ENCODE results near the gene MBP. TPM values are rescaled to one million over a fixed set of nuclear protein-coding genes. Genes with fewer than 3 reads are reported as not detected.
A peak's percentile ranks its signal among the peaks of the same experiment; 100 is the strongest.

MBP gene
- total RNA-seq = 10 to 100 TPM; 86.5 to 87.0 TPM

DNA sequence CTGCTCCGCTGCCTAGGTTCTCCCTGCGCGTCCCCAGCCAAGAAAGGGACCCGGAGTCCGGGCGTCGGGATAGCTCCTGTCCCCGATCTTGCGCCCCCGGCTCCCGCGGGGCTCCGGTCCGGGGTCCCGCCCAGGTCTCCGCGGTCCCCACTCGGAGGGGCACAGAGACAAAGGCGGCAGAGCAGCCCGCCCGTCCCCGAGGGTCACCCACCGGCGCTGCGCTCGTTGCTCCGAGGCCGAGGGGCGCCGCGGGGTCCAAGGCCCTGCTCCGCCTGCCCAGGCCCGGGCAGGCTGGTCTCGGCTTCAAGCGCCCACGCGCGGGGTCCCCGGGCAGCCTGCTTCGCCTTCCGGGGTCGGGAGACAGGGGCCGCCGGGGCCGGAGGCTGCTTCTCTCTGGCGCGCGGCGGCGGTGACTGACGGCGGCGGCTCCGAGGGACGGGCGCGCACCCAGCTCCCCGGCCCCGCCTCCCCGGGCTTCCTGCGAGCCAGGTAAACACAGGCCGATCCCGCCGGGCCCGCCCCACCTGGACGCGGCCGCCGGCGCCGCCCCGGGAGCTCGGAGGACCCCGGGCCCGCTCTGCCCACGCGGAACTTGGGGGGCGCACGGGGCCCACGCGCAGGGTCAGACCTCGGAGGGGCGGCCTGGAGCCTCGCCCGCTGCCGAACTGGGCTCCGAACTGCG, at the start of gene MBP:
MBP (minus strand) TSS at position 415 of the 682 bp plus-strand sequence. CDS start 27,522 bp downstream, outside the sequence.
- DNase-seq = peak; percentile 76
- no peaks in the 10 kb centered on the region for H3K27me3 Mint-ChIP-seq (ENCODE audit: low read depth)
- no peaks in the 10 kb centered on the region for H3K9me3 Mint-ChIP-seq (ENCODE audit: insufficient read depth)
- peak; percentile 66 for ATAC-seq
- peak within 1 kb of the TSS; percentile 94 for H3K27ac Mint-ChIP-seq
- CTCF ChIA-PET = interaction anchor here (1.2 to 5.5 kb wide), 5 partner anchors 30 to 132 kb away, joined by 3 to 26 read pairs (median 19); no protein-coding TSS in a partner anchor
- peaks cover 62% of the 10 kb centered on the region for H3K4me1 Mint-ChIP-seq (ENCODE audit: low read depth)
- H3K4me3 Mint-ChIP-seq = peak within 1 kb of the TSS; percentile 97
- POLR2A ChIA-PET = interaction anchor here (0.6 to 5.2 kb wide), 16 partner anchors 9 to 128 kb away, joined by 3 to 101 read pairs (median 8); no protein-coding TSS in a partner anchor
- H3K36me3 Mint-ChIP-seq (ENCODE audit: low read depth) = peaks cover 35% of the 10 kb centered on the region

DNA sequence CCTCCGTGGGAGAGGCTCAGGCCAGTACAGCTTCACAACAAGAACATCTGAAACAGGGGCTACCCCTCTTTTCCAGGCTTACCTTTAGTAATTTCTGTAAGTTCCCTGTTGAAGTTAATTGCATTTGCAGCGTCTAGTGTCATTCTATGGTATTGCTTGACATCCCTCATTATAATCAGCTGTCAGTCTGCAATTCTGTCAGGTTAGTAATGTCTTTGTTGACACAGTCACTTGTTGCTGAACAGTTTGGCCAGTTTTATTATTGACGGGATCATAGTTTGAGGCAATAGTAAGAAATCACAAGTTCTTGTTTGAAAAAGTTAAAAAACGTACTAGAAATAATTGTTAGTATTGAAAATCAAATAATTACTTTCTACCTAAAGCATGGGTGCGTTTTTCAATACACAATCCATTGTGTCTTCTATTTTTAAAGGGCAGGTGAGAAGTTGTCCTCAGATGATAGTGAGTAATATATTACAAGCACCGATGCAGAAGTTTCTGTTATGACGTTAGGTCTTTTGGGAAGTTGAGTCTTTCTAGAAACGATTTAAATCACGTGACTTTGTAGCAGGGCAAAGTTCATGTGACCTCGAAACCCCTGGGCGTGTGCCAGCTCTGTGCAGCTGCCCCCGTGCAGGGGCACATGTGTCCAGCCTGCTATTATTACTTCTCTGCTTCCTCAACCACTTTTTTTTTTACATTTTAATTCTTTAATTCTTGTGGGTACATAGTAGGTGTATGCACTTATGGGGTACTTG, 49.5 kb upstream of the MBP start:
- ATAC-seq = no peak
- DNase-seq = no peak
- H3K4me1 Mint-ChIP-seq (ENCODE audit: low read depth) = no peaks in the 10 kb centered on the region
- no peaks in the 10 kb centered on the region for H3K36me3 Mint-ChIP-seq (ENCODE audit: low read depth)
- no peak overlapping the region for H3K4me3 Mint-ChIP-seq
- CTCF ChIA-PET = no interaction called here
- H3K9me3 Mint-ChIP-seq (ENCODE audit: insufficient read depth) = no peaks in the 10 kb centered on the region
- POLR2A ChIA-PET = no interaction called here
- no peak overlapping the region for H3K27ac Mint-ChIP-seq
- H3K27me3 Mint-ChIP-seq (ENCODE audit: low read depth) = peaks cover 2% of the 10 kb centered on the region

DNA sequence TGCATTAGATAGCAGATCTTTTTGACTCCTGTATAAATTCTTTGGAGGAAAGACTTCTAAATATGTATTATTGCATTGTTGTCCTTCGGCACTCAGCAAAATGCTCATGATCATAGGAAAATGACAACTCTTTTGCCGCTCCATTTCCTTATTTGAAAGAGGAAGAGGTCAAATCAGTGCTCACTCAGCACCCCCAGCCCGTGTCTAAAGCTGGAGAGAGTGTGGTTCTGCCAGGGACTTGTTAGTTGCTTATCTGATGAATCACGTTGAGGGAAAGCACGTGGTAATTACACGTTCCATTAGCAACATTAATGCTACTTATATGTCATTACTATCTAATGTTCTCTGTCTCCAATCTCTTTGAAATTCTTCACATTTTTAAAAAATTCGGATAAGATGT, 46.0 kb upstream of the MBP start:
- CTCF ChIA-PET = interaction anchor here (0.6 kb wide), 1 partner anchor 19 kb away, joined by 4 read pairs; no protein-coding TSS in a partner anchor
- POLR2A ChIA-PET = no interaction called here

DNA sequence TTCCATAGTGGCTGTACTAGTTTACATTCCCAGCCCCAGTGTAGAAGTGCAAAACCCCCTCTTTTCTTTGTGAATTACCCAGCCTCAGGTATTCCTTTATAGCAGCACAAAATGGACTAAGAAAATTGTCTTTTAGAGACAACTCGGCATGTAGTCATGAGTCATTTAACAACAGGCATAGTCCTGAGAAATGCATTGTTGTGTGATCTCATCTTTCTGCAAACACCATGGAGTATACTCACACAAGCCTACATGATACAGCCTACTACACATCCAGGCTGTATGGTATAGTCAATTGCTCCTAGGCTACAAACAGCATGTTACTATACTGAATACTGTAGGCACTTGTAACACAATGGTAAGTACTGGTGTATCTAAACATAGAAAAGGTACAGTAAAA, 44.4 kb upstream of the MBP start:
- Mint-ChIP-seq H3K36me3 (ENCODE audit: low read depth) (no peaks in the 10 kb centered on the region), H3K4me3 (no peak overlapping the region), H3K9me3 (ENCODE audit: insufficient read depth) (no peaks in the 10 kb centered on the region), H3K27me3 (ENCODE audit: low read depth) (peaks cover under 1% of the 10 kb centered on the region), H3K27ac (no peak overlapping the region), H3K4me1 (ENCODE audit: low read depth) (no peaks in the 10 kb centered on the region)
- CTCF ChIA-PET = interaction anchor here (1.2 kb wide), 1 partner anchor 177 kb away, joined by 3 read pairs; no protein-coding TSS in a partner anchor
- ATAC-seq = no peak
- POLR2A ChIA-PET = no interaction called here
- no peak for DNase-seq

More for the DNA sequence above, 46.0 kb upstream of the MBP start:
- Mint-ChIP-seq H3K4me1 (ENCODE audit: low read depth) (no peaks in the 10 kb centered on the region), H3K4me3 (no peak overlapping the region), H3K27me3 (ENCODE audit: low read depth) (peaks cover under 1% of the 10 kb centered on the region), H3K9me3 (ENCODE audit: insufficient read depth) (no peaks in the 10 kb centered on the region), H3K27ac (no peak overlapping the region), H3K36me3 (ENCODE audit: low read depth) (no peaks in the 10 kb centered on the region)
- ATAC-seq (no peak), DNase-seq (no peak)

DNA sequence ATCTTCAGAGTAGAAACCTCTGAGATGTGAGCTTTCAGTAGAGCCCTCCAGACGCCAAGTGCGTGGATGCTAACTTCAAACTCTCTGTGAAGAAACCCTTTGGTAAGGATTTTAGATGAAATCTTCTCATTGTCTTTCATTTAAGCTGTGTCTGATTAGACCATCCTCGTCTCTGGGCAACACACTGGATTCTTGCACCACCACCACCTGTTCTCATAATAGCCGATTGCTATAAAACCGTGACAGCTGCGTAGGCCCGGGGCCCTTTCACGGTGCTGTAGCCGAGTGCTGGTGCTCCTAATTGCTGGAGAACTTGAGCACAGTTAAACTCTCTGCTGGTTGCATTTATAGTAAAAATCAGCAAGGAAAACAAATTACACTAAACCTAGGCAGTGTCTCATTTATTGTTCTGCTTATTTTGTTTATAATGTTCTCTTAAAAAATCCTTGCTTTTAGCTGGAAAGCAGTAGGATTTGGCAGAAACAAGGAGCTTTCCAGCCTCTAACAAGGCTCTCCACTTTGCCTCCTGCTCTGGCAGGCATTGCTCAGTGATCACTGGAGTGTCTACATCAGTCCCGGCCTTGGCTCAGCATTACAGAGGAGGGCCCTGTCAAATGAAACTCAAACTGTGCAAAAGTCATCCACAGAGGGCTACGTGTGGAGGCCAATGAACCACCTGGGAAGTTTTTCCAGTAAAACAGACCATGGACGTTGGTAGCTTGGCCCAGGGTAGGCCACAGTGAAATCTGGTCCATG, 40.9 kb upstream of the MBP start:
- H3K9me3 Mint-ChIP-seq (ENCODE audit: insufficient read depth) = no peaks in the 10 kb centered on the region
- H3K27ac Mint-ChIP-seq = no peak overlapping the region
- ChIA-PET CTCF (interaction anchor here (1.3 kb wide), 1 partner anchor 173 kb away, joined by 4 read pairs; no protein-coding TSS in a partner anchor), POLR2A (no interaction called here)
- H3K27me3 Mint-ChIP-seq (ENCODE audit: low read depth) = peaks cover 5% of the 10 kb centered on the region
- H3K36me3 Mint-ChIP-seq (ENCODE audit: low read depth) = no peaks in the 10 kb centered on the region
- no peaks in the 10 kb centered on the region for H3K4me1 Mint-ChIP-seq (ENCODE audit: low read depth)
- DNase-seq = no peak
- no peak overlapping the region for H3K4me3 Mint-ChIP-seq
- no peak for ATAC-seq

DNA sequence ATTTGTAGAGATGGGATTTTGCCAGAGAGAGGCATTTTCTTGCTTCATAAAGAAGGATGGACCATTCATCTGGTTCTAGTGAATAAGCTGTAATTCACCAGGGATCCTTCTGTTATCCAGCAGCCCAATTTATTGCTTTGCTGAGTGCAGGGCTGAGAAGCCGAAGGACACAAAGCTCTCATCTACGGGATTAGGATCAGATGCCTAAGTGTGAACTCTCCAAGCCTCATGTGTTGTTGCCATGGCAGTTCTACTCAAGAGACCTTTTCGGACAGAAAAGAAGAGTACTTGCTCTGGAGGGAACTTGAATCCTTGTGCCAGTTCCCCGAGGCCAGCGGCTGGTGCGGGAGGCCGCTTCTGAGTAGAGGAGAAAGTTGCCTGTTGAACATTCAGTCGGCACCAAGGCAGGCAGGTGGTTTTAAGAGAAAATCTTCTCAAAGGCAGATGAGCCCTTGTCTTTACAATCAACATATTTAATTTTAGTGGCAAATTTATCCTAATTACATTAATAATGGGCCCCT, 38.4 kb upstream of the MBP start:
- Mint-ChIP-seq H3K4me1 (ENCODE audit: low read depth) (no peaks in the 10 kb centered on the region), H3K27me3 (ENCODE audit: low read depth) (peaks cover 5% of the 10 kb centered on the region), H3K9me3 (ENCODE audit: insufficient read depth) (no peaks in the 10 kb centered on the region), H3K36me3 (ENCODE audit: low read depth) (no peaks in the 10 kb centered on the region), H3K27ac (no peak overlapping the region), H3K4me3 (no peak overlapping the region)
- ChIA-PET CTCF (interaction anchor here (0.6 kb wide), 1 partner anchor 249 kb away, joined by 3 read pairs; no protein-coding TSS in a partner anchor), POLR2A (no interaction called here)
- no peak for DNase-seq
- no peak for ATAC-seq

DNA sequence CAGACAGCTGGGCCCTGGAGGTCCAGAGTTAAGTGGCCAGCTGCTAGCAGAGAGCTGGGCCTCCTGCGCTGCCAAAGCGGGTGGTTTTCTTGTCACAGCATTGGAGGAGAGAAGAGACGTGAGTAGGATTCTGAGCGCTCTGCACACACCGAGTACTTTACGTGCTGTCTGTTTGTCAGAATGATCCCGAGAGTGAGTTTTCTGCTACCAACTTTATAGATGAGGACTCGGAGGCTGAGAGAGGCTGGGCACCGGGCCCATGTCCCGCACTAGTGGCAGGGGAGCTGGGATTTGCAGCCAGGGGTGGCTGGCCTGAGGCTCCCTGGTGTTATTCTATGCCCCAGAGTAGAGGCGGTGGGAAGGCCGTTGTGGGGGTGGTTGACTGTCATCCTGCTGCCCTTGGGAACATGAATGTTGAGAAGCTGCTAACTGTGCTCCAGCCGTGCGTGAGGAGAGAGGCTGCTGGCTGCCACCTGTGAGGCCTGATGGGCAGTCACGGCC, 36.3 kb upstream of the MBP start:
- no peak overlapping the region for H3K27ac Mint-ChIP-seq

DNA sequence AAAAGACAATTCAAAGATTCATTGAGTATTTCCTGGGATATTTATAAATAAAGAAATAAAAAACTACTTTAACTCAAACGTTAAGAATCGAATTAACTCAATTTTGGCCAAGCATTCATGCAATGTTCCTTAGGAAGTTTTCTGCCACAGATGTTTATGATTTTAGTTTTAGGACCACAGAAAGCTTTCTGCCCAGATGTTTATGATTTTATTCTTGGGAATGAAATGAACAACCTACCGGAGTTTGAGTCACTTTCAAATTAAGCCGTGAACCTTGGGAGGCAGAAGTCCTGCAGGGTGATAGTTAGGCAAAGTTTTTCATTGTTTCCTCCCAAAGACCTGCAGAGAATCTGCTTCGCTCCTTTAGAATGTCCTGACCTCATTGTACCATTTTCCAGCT, 34.7 kb upstream of the MBP start:
- no peaks in the 10 kb centered on the region for H3K36me3 Mint-ChIP-seq (ENCODE audit: low read depth)

More for the DNA sequence above, 36.3 kb upstream of the MBP start:
- ATAC-seq (no peak), DNase-seq (no peak)
- Mint-ChIP-seq H3K4me1 (ENCODE audit: low read depth) (no peaks in the 10 kb centered on the region), H3K27me3 (ENCODE audit: low read depth) (peaks cover 5% of the 10 kb centered on the region), H3K4me3 (no peak overlapping the region), H3K36me3 (ENCODE audit: low read depth) (no peaks in the 10 kb centered on the region), H3K9me3 (ENCODE audit: insufficient read depth) (no peaks in the 10 kb centered on the region)
- CTCF ChIA-PET = no interaction called here
- POLR2A ChIA-PET = no interaction called here

DNA sequence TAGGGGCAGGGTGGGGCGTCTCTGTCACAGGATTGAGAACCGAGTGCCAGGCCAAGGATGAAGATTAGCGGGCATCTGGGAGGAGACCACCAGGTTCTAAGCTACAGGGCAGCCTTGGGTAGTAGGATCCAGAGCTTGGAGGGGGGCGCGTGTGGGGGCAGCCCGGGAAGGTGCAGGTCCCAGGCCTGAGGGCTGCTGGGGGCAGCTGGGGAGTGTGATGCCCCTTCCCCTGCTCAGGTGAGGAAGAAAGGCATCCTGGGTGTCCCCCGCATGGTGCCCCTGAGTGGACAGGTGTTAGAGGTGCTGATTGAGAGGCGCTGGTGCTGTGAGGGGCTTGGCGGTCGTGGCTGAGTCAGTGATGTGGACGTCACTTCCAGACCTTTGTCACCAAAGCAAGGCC, 33.9 kb upstream of the MBP start:
- CTCF ChIA-PET = no interaction called here
- H3K9me3 Mint-ChIP-seq (ENCODE audit: insufficient read depth) = no peaks in the 10 kb centered on the region
- H3K27ac Mint-ChIP-seq = no peak overlapping the region
- no peak overlapping the region for H3K4me3 Mint-ChIP-seq
- no peak for DNase-seq
- H3K36me3 Mint-ChIP-seq (ENCODE audit: low read depth) = no peaks in the 10 kb centered on the region
- POLR2A ChIA-PET = no interaction called here
- no peaks in the 10 kb centered on the region for H3K4me1 Mint-ChIP-seq (ENCODE audit: low read depth)
- H3K27me3 Mint-ChIP-seq (ENCODE audit: low read depth) = no peaks in the 10 kb centered on the region
- no peak for ATAC-seq

More for the DNA sequence above, 34.7 kb upstream of the MBP start:
- H3K4me1 Mint-ChIP-seq (ENCODE audit: low read depth) = no peaks in the 10 kb centered on the region
- ChIA-PET POLR2A (no interaction called here), CTCF (interaction anchor here (0.8 kb wide), 1 partner anchor 45 kb away, joined by 3 read pairs; no protein-coding TSS in a partner anchor)
- no peak overlapping the region for H3K4me3 Mint-ChIP-seq
- no peak for DNase-seq
- no peak for ATAC-seq
- H3K9me3 Mint-ChIP-seq (ENCODE audit: insufficient read depth) = no peaks in the 10 kb centered on the region
- H3K27me3 Mint-ChIP-seq (ENCODE audit: low read depth) = peaks cover 5% of the 10 kb centered on the region
- H3K27ac Mint-ChIP-seq = no peak overlapping the region

DNA sequence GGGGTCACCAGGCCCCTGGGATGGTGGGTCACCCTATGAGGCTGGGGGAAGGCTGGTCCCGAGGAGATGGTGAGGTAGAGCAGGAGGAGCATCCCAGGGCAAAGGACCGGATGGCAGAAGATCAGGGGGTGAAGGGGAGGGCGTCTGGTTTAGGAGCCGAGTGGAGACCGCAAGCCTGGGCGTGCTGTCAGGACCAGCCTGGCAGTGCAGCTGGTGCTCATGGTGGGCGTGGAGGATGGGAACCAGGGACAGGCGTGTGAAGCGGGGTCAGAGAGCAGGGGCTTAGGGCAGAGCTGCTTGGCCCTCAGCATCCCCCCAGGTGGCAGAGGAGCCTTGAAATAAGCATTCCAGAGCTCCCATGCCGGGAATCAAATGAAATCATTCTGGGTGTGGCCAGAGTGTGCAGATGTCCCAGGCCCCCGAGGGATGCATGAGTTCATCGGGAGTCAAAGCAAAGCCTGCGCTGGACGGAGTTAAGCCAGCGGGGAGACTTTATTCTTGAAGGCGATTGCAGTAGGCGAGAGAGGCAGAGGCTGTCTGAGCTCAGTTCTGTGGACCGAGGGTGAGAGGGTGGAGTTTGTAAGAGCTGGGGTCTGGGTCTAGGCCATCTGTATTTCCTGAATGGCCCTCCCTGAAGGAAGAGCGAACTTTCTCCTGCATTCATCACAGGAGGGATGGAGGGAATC, 33.1 kb upstream of the MBP start:
- no peaks in the 10 kb centered on the region for H3K27me3 Mint-ChIP-seq (ENCODE audit: low read depth)
- no peak overlapping the region for H3K27ac Mint-ChIP-seq
- no peak for ATAC-seq
- ChIA-PET CTCF (no interaction called here), POLR2A (no interaction called here)
- H3K4me3 Mint-ChIP-seq = no peak overlapping the region
- no peaks in the 10 kb centered on the region for H3K9me3 Mint-ChIP-seq (ENCODE audit: insufficient read depth)
- DNase-seq = no peak
- no peaks in the 10 kb centered on the region for H3K4me1 Mint-ChIP-seq (ENCODE audit: low read depth)
- H3K36me3 Mint-ChIP-seq (ENCODE audit: low read depth) = no peaks in the 10 kb centered on the region

DNA sequence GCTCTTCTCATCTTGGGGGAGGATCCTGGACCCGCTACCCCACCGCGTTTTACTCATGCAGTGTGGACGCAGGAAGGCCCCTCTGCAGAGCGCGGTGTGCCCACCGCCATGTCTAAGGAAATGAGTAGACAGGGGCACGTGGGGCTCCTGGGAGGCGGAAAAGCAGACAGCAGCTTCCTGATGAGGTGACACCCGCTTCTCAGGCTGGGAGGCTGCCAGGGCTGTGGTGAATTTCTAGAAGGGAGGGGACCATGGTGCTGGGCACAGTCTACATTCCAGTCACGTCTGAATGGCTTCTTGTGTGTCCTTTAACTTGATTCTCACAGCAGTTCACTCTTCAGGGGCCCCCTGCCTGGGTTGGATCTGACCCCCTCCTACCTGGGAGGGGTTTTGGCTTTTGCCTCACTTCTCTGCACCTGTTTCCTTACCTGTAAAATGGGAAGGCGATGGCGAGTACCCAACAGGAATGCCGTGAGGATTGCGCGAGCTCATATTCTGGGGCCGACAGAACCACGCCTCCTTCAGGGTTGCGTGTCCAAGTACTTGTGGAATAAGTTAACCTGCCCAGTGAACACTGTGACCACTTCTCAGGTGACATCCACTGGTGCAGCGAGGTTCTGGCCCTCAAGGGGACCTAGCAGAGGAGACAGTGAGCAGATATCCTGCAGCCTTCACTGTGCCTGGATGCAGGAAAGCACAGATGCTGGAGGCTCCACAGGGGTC, 32.3 kb upstream of the MBP start:
- peaks cover 4% of the 10 kb centered on the region for H3K27me3 Mint-ChIP-seq (ENCODE audit: low read depth)
- no peaks in the 10 kb centered on the region for H3K4me1 Mint-ChIP-seq (ENCODE audit: low read depth)
- DNase-seq (no peak), ATAC-seq (no peak)
- no peaks in the 10 kb centered on the region for H3K36me3 Mint-ChIP-seq (ENCODE audit: low read depth)
- no peak overlapping the region for H3K4me3 Mint-ChIP-seq
- ChIA-PET CTCF (no interaction called here), POLR2A (no interaction called here)
- no peak overlapping the region for H3K27ac Mint-ChIP-seq
- H3K9me3 Mint-ChIP-seq (ENCODE audit: insufficient read depth) = no peaks in the 10 kb centered on the region
